ENCODE measurements around the gene ZHX3. TPM values are rescaled to one million over a fixed set of nuclear protein-coding genes. Genes with fewer than 3 reads are reported as not detected.

The ZHX3 gene
- total and polyA plus RNA-seq, 8 donors, result 6.6 to 59.3 (median 18.7) TPM

DNA sequence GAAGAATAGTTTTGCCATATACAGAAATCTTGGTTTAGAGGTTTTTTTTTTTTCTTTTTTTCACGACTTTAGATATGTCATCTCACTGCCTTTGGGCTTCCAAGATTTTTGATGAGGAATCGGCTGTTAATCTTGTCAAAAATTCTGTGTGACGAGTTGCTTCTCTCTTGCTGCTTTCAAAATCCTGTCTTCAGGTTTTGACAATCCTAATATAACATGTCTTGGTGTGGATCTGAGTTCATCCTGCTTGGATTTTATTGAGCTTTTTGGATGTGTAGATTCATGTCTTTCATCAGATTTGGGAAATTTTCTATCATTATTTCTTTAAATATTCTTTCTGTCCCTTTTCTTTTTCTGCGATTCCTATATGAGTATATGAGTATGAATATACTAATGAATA is 119.1 kb downstream of the ZHX3 start:
- no peak for DNase-seq
- WGBS, 5 donors, result 94 to 100% (median 97%) methylated on average over 4 of the region's 4 CpGs
- Histone ChIP-seq H3K27me3 (no peaks in the 10 kb centered on the region), H3K36me3 (peaks cover 10 to 41% (median 22%) of the 10 kb centered on the region in 4 donors), H3K4me1 (no peaks in the 10 kb centered on the region), H3K9me3 (peaks cover 7 to 20% (median 12%) of the 10 kb centered on the region in 4 donors), H3K4me3 (no peak overlapping the region), H3K27ac (no peak overlapping the region)
- TF ChIP-seq POLR2AphosphoS5 (IDR thresholded peaks at IDR 0.05) (no peak), POLR2A (IDR thresholded peaks at IDR 0.05) (no peak), EP300 (IDR thresholded peaks at IDR 0.05) (no peak)
- TF ChIP-seq, protein P1, sequence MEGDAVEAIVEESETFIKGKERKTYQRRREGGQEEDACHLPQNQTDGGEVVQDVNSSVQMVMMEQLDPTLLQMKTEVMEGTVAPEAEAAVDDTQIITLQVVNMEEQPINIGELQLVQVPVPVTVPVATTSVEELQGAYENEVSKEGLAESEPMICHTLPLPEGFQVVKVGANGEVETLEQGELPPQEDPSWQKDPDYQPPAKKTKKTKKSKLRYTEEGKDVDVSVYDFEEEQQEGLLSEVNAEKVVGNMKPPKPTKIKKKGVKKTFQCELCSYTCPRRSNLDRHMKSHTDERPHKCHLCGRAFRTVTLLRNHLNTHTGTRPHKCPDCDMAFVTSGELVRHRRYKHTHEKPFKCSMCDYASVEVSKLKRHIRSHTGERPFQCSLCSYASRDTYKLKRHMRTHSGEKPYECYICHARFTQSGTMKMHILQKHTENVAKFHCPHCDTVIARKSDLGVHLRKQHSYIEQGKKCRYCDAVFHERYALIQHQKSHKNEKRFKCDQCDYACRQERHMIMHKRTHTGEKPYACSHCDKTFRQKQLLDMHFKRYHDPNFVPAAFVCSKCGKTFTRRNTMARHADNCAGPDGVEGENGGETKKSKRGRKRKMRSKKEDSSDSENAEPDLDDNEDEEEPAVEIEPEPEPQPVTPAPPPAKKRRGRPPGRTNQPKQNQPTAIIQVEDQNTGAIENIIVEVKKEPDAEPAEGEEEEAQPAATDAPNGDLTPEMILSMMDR (IDR thresholded peaks at IDR 0.05), result no peak
- intact Hi-C loops (cut with DNase I; ENCODE audit: low total_unique reads), result no loop called here

DNA sequence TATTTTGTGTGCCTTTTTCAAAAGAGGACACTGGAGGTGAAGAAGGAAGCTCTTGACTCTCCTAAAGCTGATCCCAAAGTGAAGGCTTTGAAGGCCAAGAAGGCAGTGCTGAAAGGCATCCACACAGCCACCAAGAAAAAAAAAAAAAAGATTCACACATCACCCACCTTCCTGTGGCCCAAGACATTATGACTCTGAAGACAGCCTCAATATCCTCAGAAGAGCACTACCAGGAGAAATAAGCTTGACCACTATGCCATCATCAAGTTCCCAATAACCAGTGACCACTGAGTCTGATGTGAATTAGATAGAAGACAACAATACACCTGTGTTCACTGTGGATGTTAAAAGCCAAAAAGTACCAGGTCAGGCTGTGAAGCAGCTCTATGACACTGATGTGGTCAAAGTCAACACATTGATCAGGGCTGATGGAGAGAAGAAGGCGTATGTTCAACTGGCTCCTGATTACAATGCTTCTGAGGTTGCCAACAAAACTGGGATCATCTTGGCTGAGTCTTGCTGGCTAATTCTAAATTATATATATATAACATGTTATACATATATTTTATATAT is 120.8 kb downstream of the ZHX3 start:
- peaks cover 2 to 37% (median 12%) of the 10 kb centered on the region in 4 donors for H3K36me3 ChIP-seq
- no peaks in the 10 kb centered on the region for H3K4me1 ChIP-seq
- 97 to 100% (median 100%) methylated on average over 1 of the region's 1 CpG for WGBS, 5 donors
- intact Hi-C loops (cut with DNase I; ENCODE audit: low total_unique reads), result no loop called here
- TF ChIP-seq POLR2AphosphoS5 (IDR thresholded peaks at IDR 0.05), result no peak
- TF ChIP-seq POLR2A (IDR thresholded peaks at IDR 0.05), result no peak
- TF ChIP-seq, protein P1 (IDR thresholded peaks at IDR 0.05), result no peak
- no peak for TF ChIP-seq EP300 (IDR thresholded peaks at IDR 0.05)
- DNase-seq, result no peak
- no peak overlapping the region for H3K27ac ChIP-seq
- no peak overlapping the region for H3K4me3 ChIP-seq
- no peaks in the 10 kb centered on the region for H3K27me3 ChIP-seq
- peaks cover 7 to 29% (median 12%) of the 10 kb centered on the region in 4 donors for H3K9me3 ChIP-seq

DNA sequence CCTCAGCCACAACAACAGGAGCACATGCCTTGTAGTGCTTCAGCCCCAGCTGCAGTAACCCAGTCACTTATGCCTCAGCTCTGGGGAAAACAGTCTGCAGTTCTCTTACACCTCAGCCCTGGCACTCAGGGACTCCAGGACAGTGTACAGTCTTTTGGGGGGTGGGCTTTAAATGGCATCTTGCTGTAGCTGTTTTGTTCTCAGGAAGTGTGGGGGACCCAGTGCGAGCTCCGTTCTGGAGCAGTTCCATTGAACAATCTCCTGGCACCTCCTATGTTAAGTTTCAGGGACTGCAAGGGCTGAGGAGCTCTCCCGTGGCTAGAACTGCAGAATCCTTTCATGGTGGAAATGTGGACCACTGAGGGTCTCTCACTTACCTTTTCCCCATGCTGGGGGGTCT is 125.0 kb downstream of the ZHX3 start:
- TF ChIP-seq POLR2A (IDR thresholded peaks at IDR 0.05), result no peak
- TF ChIP-seq, protein P1 (IDR thresholded peaks at IDR 0.05), result no peak
- TF ChIP-seq EP300 (IDR thresholded peaks at IDR 0.05), result no peak
- no peak for TF ChIP-seq POLR2AphosphoS5 (IDR thresholded peaks at IDR 0.05)
- no peak for DNase-seq
- intact Hi-C loops (cut with DNase I; ENCODE audit: low total_unique reads), result no loop called here
- no peaks in the 10 kb centered on the region for H3K4me1 ChIP-seq
- H3K9me3 ChIP-seq, result peaks cover 0 to 18% (median 5%) of the 10 kb centered on the region in 4 donors
- H3K36me3 ChIP-seq, result peaks cover 0 to 17% (median 8%) of the 10 kb centered on the region in 4 donors
- no peak overlapping the region for H3K27ac ChIP-seq
- H3K27me3 ChIP-seq, result no peaks in the 10 kb centered on the region
- H3K4me3 ChIP-seq, result no peak overlapping the region
- 74 to 95% (median 94%) methylated on average over 3 of the region's 3 CpGs for WGBS, 5 donors

DNA sequence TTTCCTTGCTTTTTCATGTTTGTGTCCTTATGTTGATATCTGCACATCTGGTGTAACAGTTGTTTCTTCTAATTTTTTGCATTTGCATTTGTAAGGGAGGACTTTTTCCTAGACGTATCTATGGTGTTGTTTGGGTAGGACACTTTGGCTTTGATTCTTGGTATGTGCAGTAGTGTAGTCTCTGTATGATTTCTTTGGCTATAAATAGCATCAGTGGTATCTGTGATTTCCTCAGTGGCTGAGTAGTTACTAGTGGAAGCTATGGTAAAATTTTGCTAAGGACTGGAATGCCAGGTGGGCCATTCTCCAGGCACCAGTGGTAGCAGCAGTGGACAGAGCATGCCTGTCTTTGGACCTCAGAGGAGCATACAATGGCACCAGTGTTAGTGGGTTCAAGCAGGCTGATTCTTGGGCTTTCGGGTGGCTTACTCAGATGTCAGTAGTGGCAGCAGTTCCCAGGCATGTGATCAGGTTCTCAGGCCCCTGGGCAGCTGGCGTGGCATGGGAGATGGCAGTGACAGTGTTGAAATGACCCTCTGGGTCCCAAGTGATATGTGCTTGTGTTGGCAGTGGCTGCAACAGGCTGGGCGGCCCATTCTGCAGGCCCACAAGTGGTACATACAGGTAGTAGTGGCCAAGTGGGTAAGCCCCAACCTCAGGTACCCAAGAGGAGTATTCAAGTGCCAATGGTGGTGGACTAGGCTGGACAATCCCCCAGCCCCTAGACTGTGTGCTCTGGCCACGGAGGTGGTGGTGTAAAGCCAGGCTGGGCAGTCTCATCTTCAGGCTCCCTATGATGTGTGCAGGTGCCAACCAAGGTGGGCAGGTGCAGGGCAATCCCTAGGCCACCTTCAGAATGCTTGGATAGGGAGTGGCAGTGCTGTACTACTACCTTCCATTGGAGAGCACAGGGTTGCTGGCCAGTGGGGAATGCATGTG is 125.7 kb downstream of the ZHX3 start:
- intact Hi-C loops (cut with DNase I; ENCODE audit: low total_unique reads), result no loop called here
- Histone ChIP-seq H3K27ac (no peak overlapping the region), H3K27me3 (no peaks in the 10 kb centered on the region), H3K4me1 (no peaks in the 10 kb centered on the region), H3K9me3 (peaks cover 0 to 18% (median 5%) of the 10 kb centered on the region in 4 donors), H3K4me3 (no peak overlapping the region), H3K36me3 (peaks cover 0 to 17% (median 8%) of the 10 kb centered on the region in 4 donors)
- WGBS, 5 donors, result 94 to 97% (median 94%) methylated on average over 3 to 5 of the region's 5 CpGs
- TF ChIP-seq EP300 (IDR thresholded peaks at IDR 0.05), result no peak
- DNase-seq, result no peak

All from stomach (tissue), 9 donors.